Activated naive CD4-positive, alpha-beta T cell (primary cell): Measurements from ENCODE around the gene IFI27L1.
A peak's percentile ranks its signal among the peaks of the same experiment; 100 is the strongest.

Experiments
- DNase-seq, 4 experiments: peaks; one replicate each; lab custom pipeline; 2025; lab: John Stamatoyannopoulos, UW

IFI27L1 gene

DNA sequence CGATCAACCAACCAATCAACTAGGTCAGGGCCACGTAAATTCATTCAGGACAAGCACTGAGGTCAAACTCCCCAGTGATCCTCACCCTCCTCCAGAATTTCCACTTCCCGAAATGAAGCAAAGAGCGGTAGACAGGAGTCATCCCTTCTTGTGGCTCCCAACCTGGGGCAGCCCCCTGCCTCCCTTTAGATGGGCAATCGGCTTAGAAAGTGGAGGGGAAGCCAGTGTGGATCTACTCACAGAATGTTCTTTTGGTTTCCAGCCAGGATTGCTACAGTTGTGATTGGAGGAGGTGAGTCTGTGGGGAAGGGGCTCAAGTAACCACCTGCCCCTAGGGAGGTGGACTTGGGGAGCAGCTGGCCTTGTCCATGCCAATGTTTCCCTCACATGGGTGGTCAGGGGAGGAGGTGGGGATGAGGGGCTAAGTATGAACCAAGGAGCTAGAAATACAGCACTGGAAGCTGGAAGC, 33.5 kb downstream of the IFI27L1 start:
- no peak for DNase-seq

DNA sequence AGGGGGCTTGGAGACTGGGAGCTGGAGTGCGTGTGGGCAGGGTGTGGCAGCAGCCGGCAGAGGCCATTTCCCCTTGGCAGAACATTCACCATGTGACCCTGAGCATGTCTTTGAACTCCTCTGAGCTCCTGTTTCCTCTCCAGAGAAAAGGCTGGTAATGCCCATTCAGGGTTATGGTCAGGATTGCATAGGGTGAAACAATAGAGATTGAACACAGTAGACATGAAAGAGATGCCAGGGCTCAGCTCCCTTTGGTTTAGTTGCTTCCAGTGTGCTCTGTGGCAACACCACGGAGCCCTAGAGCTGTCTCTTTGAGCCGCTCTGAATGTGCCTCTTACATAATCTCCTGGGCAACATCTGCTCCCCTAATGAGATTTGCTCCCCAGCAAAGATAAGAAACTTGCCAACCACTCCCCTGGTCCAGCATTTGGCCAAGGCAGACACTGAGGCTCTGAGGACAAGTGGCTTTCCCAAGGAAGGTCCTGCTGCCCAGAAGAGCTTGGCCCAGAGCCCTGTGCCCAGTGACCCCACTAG, 34.0 kb downstream of the IFI27L1 start:
- no peak for DNase-seq

DNA sequence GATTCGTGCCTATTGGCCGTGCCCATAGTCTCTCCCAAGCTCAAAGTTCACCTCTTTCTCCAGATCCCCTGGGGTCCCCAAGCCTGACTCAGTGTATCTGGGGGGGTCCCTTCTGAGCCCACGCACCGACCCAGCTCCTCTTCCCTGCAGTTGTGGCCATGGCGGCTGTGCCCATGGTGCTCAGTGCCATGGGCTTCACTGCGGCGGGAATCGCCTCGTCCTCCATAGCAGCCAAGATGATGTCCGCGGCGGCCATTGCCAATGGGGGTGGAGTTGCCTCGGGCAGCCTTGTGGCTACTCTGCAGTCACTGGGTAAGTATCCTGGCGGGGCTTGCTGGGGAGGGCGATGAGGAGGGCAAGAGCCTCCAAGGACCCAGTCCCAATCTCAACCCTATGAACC, 34.5 kb downstream of the IFI27L1 start:
- DNase-seq = no peak

DNA sequence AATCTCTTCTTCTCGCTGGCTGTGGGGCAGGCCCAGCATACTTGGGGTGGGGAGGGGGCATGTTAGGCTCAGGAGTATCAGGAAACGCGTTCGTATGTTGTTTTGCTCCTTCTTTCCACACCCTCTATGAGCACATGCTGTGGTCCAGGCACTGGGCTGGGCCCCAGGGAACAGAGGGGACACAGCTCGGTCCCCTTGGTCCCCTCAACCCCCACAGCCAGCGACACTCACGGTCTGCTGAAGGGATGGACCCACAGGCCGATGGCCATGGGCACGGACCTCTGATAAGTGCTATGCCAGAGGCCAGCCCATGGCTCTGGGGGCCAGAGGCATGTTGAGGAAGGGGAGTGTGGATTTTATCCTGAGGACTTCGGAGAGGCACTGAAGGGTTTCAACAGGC, 35.6 kb downstream of the IFI27L1 start:
- DNase-seq = no peak

DNA sequence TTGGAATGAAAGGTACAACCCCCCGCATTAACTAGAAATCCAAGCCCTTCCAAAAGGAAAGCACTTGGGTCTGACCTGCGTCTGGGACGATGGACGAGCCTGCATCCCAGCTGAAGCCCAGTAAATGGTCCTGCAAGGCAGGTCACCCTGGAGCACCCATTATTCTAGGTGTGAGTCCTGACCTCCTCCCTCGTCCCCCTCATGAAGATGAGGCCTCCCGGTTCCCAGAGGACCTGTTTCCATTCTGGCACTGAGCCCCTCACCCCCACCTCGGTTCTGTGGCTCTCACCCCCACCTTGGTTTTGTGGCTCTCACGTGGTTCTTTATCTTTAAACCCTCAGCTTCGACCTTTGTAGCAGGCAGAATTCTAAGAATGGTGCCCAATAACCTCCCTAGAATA, 36.7 kb downstream of the IFI27L1 start:
- no peak for DNase-seq

DNA sequence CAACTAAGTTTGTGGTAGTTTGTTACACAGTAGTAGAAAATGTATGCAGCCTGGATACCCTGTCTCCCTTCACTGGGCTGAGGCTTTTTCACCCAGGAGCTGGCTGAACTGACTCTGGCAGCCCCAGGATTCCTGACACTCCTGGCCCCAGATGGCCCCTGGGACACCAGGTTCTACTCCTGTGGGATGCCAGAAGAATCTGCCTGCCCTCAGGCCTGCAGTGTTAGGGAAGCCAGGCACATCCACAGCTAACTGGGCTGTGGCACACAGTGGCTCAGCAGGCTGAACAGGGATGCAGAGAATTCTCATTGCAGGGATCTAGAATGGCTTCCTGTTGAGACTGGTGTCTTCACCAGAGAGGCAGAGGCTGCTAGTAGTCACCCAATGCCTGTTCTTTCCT, 38.0 kb downstream of the IFI27L1 start:
- no peak for DNase-seq

DNA sequence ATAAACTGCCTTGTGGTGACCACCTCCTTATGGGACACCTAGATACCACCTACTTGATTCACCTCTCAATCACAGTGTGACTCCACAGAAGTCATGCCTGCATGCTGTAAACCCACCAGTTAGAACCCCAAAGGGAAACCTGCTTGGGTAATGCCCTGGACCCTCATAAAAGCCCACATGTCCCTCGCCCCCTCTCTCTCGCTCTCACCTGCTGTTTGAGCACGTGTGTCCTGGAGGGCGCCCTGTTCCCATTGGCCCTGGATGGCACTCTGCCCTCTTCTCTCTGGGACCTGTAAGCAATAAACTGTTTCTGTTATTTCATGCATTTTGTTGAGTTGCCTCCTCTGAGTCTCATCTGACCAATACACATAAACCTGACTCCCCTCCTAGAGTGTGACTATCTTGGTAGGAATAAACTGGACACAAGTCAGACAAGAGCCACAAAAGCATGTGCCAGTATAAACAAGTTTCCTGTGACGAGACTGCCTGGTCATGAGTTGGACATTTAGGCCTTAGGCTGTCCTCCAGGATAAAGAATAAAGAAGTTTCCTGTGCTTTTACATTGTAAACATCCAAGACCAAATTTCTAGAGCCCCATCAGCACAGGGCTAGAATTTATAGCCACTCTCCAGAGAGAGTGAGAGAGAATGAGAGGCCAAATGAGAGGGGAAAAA, 39.7 kb downstream of the IFI27L1 start:
- no peak for DNase-seq

DNA sequence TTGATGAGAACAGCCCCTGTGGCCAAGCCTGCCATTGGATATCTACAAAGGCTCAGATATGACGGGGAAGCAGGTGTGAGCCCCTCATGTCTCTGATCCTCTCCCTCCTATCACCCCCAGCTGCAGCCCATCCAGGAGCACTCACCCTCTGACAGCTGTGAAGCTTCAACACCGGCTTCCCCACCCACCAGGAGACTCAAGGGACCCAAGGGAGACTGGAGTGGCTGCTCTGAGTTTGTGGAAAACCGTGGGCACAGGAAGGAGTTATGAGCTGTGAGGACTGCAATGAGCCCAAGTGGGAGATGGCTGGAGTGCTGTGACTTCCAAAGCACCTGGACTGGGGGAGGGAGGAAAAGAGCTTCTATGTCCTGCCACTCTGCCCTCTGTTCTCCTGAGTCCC, 40.4 kb downstream of the IFI27L1 start:
- no peak for DNase-seq

DNA sequence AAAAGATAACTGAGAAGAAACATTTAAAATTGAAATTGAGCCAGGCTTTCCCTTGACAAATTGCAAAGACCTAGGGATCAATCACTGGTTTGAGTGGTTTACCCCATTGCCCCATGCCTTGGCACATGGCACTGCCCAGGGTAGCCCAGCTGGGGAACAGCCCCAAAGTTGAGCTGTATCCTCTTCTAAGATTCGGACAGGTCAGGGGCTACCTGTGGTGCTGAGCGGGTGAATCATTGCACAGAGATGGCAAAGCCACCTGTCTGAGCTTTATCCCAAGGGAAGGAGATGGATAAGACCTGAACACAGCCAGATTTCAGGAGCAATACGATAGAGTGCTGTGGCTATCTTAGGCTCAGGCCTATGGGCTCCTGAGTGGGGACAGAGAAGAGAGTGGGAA, 41.3 kb downstream of the IFI27L1 start:
- DNase-seq = no peak

DNA sequence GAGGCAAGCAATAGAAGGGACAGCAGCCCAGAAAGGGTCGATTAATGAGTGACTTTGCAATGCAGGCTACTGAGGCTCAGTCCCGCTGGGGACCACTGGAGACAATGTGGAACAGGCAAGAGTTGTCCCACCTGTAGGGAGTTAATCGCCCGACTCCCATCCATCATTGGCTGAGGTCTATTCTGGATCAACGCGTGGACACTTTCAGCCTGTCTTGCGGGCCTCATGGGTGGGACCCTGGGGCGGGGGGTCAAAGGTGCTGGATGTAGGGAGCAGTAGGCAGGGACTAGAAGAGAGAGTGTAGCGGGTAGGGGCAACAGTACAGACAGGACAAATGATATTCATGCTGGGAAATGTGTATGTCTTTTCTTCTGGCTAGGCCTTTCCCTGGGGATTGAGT, 42.2 kb downstream of the IFI27L1 start:
- DNase-seq = no peak

DNA sequence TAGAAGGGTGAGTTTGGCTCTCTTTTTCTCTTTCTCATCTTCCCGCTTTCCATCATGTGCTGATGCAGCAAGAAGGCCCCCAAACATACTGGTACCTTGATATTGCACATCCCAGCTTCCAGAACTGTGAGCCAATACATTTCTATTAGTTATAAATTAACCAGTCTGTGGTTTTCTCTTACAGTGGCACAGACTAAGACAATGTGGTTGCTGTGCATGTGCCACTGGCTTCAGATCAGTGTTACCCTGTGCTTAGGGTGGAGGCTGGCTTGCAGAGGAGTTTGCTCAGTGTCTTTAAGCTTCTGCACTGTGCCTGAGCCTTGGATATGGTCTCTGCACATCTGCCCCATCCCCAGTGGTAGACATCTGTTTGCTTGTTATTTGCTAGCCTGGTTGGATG, 42.8 kb downstream of the IFI27L1 start:
- DNase-seq = no peak

DNA sequence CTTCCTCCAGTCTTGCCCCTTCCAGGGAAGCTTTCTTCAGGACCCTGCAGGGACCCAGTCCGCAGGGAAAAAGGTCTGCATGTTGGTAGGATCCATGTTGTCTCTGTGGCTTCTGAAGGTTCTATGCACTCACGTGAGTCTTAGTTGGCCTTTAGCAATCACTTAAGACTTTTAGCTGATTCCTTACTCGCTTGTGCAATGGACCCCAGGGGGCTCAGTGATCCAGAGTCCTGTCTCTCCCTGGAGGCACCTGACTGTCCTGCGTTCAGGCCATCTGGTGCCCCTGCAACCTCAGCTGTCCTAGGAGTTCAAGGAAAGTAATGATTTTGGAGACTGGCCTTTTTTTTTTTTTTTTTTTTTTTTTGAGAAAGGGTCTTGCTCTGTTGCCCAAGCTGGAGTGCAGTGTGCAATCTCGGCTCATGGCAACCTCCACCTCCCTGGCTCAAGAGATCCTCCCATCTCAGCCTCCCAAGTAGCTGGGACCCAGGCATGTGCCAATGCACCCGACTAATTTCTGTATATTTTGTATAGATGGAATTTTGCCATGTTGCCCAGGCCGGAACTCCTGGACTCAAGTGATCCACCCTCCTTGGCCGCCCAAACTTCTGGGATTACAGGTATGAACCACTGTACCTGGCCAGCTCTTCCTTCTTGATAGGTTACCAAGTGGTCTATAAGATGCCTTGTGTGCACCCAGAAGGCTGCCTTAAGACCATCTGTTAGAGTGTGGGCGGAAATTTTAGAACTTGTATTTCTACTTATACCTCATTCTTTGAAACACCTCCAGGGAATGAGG, 43.7 kb downstream of the IFI27L1 start:
- no peak for DNase-seq

DNA sequence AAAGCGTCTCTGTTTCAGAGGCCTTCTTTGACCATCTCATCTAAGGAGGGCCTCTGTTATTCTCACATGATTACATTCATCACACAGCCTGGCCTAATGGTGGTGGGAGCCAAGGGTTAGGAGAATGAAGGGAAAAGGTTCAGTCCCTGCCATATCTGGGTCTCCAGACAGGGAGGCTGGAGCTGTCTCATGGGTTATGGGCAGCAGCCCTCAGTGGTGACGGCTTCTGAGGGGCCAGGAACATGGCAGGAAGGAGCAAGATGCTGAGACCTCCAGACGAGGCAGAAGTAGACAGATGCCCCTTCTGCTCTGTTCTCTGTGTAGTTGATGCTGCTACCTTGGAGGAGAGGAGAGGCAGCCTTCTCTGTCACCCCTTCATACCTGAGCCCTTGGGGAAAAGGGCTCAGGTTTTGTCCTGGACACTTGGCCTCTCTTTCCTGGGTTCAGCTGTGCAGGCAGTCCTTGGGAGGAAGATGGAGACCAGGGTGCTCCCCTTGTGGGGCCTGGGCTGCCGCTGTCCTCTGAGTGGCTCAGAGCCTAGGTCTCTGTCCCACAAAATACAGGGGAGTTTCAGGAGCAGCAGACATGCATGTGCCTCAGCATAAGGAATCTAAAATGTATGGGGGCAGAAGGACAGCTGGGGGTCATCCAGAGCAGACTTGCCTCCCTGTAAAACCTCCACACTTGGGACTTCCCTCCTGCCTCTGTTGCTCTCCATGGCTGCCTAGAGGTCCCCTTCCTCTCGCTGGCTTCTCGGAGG, 44.7 kb downstream of the IFI27L1 start:
- no peak for DNase-seq

DNA sequence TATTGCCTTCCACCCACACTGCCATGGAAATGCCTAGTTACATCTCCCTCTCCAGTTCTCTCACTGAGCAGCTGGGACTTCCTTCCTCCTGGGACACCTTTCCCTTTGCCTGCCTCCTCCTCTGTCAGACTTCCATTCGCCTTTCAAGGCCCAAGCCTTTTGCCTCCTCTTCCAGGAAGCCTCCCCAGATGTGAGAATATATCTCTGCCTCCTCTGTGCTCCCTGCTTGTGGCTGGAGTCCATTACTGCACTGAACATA, 45.2 kb downstream of the IFI27L1 start:
- no peak for DNase-seq

DNA sequence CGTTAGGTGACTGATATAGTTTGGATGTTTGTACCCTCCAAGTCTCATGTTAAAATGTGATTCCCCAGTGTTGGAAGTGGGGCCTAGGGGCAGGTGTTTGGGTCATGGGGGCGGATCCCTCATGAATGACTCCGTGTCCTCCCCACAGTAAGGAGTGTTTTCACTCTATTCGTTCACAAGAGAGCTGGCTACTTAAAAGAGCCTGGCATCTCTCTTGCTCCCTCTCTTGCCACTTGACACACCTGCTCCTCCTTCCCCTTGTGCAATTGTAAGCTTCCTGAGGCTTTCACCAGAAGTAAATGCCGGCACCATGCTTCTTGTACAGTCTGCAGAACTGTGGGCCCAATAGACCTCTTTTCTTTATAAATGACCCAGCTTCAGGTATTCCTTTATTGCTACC, 45.7 kb downstream of the IFI27L1 start:
- DNase-seq = no peak

DNA sequence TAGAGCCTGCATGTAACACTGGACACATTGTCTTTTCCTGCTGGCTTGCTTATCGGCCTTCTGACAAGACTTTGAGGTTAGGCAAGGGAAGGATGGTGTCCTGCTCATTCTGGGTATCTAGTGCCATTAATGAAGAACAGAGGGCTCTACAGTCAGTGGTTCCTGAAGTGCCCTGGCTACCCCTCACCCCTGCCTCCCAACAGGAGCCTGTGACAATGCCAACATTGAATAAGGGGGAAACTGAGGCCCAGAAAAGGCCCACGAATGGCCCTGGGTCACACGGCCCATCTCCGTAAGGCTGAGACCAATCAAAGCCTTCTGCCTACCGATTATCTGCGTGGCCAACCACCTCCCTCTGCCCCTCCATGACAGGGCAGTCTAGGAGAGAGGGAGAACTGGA, 46.2 kb downstream of the IFI27L1 start:
- no peak for DNase-seq

DNA sequence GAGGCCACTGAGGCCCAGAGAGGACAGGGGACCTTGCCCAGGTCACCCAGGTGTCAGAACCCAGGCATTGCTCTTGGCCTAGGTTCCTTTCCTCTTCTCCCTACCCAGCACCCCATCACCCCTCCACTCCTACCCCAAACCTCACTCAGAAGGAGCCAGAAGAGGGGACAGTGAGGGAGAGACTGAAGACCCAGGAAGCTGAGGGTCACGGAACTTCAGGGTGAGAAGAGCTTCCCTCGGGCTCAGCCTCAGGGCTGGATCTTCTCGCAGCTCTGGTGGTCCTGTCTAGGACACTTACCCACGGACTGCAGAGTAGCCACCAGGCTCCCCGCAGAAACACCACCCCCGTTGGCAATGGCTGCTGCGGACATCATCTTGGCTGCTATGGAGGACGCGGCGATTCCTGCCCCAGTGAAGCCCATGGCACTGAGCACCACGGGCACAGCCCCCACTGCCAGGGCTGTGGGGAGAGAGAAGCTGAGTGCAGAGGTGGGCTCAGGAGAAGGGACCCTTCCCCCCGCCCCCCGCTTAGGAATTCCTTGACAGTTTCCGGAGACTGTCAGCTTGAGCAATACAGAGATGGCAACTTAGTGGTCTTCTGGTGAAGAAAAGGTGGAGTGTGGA, 47.2 kb downstream of the IFI27L1 start:
- DNase-seq = no peak

DNA sequence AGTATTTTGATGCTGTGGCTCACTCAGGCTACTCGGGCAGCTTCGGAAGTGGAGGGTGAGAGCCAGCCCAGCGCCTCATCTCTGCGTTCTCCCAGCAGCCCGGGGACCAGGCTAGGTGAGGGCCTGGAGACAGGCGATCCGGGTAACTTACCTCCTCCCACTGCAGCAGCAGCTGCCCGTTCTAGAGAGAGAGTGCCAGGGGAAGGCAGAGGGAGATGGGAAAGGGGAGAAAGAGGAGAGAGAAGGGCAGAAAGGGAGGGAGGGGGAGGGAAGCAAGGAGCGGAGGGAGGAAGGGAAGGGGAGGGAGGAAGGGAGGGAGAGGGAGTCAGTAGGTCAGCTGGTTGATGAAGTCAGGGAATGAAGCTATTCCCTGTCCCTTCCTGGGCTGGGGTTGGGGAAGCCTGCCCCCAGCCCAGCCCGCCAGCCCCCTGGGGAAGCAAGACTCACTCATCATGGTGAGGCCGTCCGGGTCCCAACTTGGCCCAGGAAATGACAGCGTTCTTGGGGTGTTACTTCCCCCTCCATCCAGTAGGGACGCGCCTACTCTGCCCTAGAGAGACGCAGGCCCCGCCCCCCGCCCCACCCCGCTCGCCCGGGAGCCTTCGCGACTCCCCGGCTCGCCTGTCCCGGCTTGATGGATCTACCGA, 48.1 kb downstream of the IFI27L1 start, which contains the start of gene IFI27L2:
TSS of gene IFI27L2 (minus strand) at position 494 of the 647 bp plus-strand sequence. CDS start at position 454, 40 bp downstream.
- DNase-seq = peak; percentile 12 to 55 (median 33)

DNA sequence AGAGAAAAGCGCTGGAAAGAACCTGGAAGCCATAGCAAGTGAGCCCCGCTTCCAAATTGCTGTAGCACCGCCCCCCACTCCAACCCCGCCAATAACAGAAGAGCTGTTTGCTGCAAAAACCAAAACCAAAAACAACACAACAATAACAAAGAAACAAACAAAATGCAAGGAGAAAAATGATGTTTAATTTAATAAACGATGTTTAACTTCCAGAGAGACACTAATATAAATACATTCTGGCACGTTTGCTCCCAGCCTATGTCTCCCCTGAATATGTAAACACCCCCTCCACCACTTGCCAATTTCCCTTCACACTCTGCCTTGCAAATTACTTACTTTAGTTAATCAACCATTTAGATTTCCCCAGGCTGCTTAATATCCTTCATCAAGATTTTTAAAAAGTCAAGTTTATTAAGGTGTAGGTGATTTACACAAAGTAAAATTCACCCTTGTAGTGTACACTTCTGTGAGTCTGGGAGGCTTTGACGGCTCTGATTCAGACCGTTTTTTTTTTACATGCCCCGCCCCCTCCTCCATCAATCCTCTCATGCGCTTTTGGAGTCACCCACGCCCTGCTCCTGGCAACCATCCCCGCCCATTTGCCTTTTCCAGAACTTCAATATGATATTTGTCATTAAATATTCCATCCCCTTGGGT, 48.8 kb downstream of the IFI27L1 start:
- DNase-seq = peak in 1 of 4 experiments; percentile 14

DNA sequence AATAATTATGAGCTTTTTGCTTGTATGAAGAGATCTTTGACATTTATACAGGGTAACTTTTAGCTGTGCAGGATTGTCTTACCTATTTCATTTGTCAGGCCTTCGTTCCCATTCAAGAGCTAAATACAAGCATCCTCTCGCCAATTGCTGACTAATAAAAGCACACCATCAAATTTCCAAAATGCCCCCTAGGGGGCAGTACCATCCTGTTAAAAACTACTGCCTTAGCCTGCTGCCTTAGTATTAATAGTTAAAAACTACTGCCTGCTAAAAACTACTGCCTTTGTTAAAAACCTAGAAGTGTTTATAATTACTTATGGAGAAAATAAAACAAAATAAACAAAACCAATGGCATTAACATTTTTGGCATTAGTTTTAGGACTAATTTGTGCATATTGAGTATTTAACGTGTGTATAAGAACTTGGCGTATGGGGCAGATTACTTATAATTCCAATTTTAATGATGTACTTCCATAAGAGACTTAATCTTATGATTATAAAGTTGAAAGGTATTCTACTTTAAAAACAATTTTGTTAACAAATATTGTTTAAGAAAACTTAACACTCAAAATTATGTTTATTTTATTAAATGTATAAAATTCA, 51.3 kb downstream of the IFI27L1 start:
- DNase-seq = peak in 2 of 4 experiments; percentile 10 to 22

DNA sequence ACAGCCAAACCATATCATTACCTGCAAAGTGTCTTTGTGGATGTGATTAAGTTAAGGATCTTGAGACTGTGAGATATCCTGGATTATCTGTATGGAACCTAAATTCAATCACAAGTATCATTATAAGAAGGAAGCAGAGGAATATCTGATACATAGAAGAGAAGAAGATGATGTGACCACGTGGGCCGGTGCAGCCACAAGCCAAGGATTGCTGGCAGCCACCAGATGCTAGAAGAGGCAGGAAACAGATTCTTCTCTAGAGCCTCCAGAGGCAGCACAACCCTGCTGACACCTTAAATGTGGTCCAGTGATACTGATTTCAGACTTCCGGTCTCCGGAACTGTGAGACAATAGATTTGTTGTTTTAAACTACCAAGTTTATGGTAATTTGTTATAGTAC, 54.4 kb downstream of the IFI27L1 start:
- DNase-seq = no peak
